ENCODE data around the gene ZMIZ2.

The ZMIZ2 gene

DNA sequence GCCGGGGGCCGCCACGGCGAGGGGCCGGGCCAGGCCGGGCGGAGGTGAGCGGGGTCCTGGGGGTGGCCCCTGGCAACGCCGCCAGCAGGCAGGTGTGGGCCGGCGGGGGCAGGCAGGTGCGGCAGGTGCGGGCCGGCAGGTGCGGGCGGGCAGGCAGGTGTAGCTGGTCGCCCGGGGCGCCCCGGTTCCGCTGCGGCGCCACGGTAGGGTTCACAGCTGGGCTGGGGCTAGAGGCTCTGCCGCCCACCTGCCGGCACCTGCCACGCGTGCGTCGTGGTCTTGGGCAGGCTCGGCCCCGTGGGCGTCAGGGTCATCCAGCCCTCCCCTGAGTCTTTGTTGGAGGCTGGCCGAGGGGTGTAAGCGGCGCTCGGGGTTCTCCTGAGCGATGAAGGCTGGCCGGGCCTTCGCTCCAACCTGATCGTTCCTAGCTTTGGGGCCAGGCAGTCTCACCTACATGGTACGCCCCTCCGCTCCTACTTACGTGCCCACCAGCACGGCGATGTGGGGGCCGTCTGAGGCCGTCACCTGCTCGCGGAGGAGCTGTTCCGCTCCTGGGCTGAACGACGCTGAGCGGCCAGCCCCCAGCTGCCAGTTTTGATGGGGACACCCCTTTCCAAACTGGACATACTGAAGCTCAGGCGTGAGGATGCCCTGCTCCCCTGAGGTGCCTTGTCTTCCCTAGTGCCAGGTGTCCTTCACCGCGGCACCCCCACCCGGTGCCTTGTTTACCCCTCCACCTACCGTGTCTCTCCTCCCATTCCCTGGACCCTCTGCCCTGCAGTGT is 493 bp downstream of the ZMIZ2 start:
- H3K9me3 ChIP-seq (ENCODE audit: control insufficient read depth, insufficient read depth, low read length): no peaks in the 10 kb centered on the region
- no peaks in the 10 kb centered on the region for H3K36me3 ChIP-seq (ENCODE audit: control insufficient read depth, insufficient read depth, low read length)
- no peak for DNase-seq (ENCODE audit: low read depth, low spot score)
- WGBS (ENCODE audit: insufficient coverage, insufficient read length): no CpG with 5 or more reads among the region's 60 CpGs
- H3K4me1 ChIP-seq (ENCODE audit: control insufficient read depth, insufficient read depth, low read length): peaks cover 5% of the 10 kb centered on the region; the same call in 1 of the 2 replicates
- no peaks in the 10 kb centered on the region for H3K27me3 ChIP-seq (ENCODE audit: control insufficient read depth, insufficient read depth, low read length)
- H3K27ac ChIP-seq (ENCODE audit: low read length): no peak overlapping the region
- peak overlapping the region; percentile 95 for H3K4me3 ChIP-seq (ENCODE audit: low read length)

DNA sequence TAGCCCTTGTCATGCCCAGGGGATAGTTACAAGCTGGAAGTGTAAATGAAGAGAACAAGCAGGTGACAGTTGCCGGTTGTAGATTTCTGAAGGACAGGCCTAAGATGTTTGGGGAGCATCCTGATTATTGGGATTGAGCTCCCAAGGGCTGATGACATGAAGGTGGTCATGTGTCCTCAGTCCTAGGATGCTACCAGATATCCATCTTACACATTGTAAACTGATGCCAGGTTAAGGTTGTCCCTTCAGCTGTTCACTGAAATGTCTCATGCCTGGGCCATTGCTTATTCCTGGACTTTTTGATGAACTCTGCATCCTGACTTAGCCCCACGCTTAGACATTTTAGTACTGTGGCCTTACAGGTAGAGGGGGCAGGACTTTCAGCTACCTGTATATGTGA is 1.3 kb downstream of the ZMIZ2 start:
- Histone ChIP-seq H3K27ac (ENCODE audit: low read length) (no peak overlapping the region), H3K4me1 (ENCODE audit: control insufficient read depth, insufficient read depth, low read length) (peaks cover 5% of the 10 kb centered on the region; the same call in 1 of the 2 replicates), H3K9me3 (ENCODE audit: control insufficient read depth, insufficient read depth, low read length) (no peaks in the 10 kb centered on the region), H3K36me3 (ENCODE audit: control insufficient read depth, insufficient read depth, low read length) (no peaks in the 10 kb centered on the region), H3K4me3 (ENCODE audit: low read length) (no peak overlapping the region; the same call in 1 of the 2 replicates), H3K27me3 (ENCODE audit: control insufficient read depth, insufficient read depth, low read length) (no peaks in the 10 kb centered on the region)
- DNase-seq (ENCODE audit: low read depth, low spot score): no peak
- whole genome bisulfite sequencing (ENCODE audit: insufficient coverage, insufficient read length): no CpG with 5 or more reads among the region's 2 CpGs

DNA sequence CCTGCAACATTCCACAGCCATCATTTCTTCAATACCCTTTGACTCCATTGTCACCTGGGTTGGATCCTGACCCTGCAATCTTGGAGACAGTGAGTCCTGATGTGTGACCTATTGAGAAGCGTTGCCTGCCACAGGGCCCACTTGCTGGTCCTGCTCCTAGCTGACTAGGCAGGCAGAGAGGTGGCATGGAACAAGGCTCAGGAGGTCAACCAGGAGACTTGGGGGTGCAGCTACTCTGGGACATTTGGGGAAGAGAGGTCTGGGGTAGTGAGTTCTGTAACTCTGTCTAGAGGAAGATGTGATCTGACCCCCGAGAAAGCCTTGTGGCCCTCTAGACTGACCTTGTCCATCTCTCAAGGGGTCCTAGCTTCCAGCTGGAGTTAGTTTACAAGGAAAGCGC is 1.8 kb downstream of the ZMIZ2 start:
- Histone ChIP-seq H3K36me3 (ENCODE audit: control insufficient read depth, insufficient read depth, low read length) (no peaks in the 10 kb centered on the region), H3K4me1 (ENCODE audit: control insufficient read depth, insufficient read depth, low read length) (peaks cover 5% of the 10 kb centered on the region; the same call in 1 of the 2 replicates), H3K27ac (ENCODE audit: low read length) (no peak overlapping the region), H3K27me3 (ENCODE audit: control insufficient read depth, insufficient read depth, low read length) (no peaks in the 10 kb centered on the region), H3K4me3 (ENCODE audit: low read length) (no peak overlapping the region), H3K9me3 (ENCODE audit: control insufficient read depth, insufficient read depth, low read length) (no peaks in the 10 kb centered on the region)
- no CpG with 5 or more reads among the region's 3 CpGs for WGBS (ENCODE audit: insufficient coverage, insufficient read length)
- DNase-seq (ENCODE audit: low read depth, low spot score): no peak

DNA sequence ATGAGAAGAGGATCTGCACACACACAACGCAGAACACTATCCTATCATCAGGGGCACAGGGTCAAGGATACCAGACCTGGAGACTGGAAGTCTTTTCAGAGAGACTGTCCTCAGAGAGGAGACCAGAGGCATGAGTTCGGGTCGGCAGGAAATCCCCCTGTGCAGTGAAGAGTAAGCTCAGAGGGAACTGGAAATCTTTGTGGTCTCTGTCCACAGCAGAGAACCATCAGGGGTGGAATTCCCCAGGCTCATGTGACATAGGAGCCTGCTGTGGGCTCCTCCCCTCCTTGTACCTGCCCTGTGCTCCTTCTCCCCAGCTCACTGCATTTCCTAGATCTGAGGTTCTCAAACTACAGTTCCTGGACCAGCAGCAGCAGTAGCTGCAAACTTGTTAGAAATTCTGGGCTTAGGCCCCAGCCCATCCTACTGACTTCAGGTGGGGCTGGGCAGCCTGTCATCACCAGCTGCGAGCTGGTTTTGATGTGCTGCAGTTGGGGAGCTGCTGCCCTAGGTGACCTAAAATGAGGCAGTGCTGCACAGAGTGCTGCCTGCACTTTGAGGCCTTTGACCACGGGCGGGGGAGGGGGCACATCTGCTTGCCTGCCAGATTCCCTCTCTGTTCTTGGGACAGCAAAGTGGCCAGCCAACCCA is 2.4 kb downstream of the ZMIZ2 start:
- H3K27ac ChIP-seq (ENCODE audit: low read length): no peak overlapping the region
- H3K36me3 ChIP-seq (ENCODE audit: control insufficient read depth, insufficient read depth, low read length): no peaks in the 10 kb centered on the region
- no peak overlapping the region for H3K4me3 ChIP-seq (ENCODE audit: low read length)
- DNase-seq (ENCODE audit: low read depth, low spot score): no peak
- H3K27me3 ChIP-seq (ENCODE audit: control insufficient read depth, insufficient read depth, low read length): no peaks in the 10 kb centered on the region
- no CpG with 5 or more reads among the region's 6 CpGs for WGBS (ENCODE audit: insufficient coverage, insufficient read length)
- H3K4me1 ChIP-seq (ENCODE audit: control insufficient read depth, insufficient read depth, low read length): peaks cover 5% of the 10 kb centered on the region; the same call in 1 of the 2 replicates
- no peaks in the 10 kb centered on the region for H3K9me3 ChIP-seq (ENCODE audit: control insufficient read depth, insufficient read depth, low read length)

DNA sequence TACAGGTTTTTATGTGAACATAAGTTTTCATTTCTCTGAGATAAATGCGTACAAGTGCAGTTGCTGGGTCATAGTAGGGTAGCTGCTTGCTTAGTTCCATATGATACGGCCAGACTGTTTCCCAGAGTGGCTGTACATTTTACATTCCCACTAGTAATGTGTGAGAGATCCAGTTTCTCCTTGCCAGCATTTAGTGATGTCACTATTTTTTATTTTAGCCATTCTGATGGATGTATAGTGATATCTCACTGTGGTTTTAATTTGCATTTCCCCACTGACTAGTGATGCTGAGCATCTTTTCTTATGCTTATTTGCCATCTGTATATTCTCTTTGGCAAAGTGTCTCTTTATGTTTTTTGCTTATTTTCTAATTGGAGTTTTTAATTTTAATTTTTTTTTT is 4.2 kb downstream of the ZMIZ2 start:
- Histone ChIP-seq H3K27ac (ENCODE audit: low read length) (no peak overlapping the region), H3K4me3 (ENCODE audit: low read length) (no peak overlapping the region)

DNA sequence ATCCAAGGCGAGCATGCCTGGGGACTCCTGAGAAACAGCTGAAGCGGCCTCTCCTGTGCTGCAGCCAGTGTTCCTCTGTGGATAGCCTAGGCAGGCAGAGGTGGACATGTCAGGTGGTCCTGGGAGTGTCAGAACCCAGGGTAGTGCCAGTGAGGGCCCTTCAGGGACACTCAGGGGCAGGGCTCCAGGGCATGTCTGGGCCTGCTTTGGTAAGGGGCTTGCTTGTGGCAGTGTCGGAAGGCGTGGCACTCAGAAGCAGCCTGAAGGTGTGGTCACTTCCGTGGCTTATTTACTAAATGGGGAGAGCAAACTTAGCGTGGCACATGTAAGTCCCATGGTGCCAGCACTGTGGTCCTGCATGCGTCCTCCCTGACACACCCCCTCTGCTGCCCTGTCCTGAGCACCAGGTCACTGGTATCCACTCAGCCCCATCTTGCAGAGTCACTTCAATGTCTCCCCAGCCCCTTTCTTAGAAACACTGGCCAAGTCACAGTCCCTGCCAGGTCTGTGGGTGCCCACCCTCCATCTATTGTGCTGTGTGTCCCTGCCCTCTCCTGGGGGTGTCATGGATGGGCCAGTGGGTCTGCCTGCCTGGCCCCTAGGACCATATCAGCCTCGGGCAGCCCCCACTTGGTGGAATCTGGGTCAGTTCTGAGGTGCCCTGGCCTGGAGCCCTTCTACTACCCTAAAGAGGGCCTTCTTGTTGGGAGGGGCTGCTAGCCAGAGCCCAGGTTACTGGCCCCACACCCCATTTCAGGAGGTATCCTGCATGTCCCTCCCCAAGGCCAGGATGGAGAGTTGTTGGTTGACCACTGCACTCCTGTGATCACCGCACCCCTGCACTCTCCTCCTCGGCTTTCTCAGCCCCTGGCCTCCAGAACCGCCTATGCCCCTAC is 6.4 kb downstream of the ZMIZ2 start:
- Histone ChIP-seq H3K27me3 (ENCODE audit: control insufficient read depth, insufficient read depth, low read length) (no peaks in the 10 kb centered on the region), H3K9me3 (ENCODE audit: control insufficient read depth, insufficient read depth, low read length) (no peaks in the 10 kb centered on the region), H3K36me3 (ENCODE audit: control insufficient read depth, insufficient read depth, low read length) (peaks cover 9% of the 10 kb centered on the region), H3K4me3 (ENCODE audit: low read length) (no peak overlapping the region), H3K4me1 (ENCODE audit: control insufficient read depth, insufficient read depth, low read length) (peaks cover 2% of the 10 kb centered on the region), H3K27ac (ENCODE audit: low read length) (no peak overlapping the region)
- no CpG with 5 or more reads among the region's 11 CpGs for WGBS (ENCODE audit: insufficient coverage, insufficient read length)
- no peak for DNase-seq (ENCODE audit: low read depth, low spot score)

More for the DNA sequence above, 4.2 kb downstream of the ZMIZ2 start:
- Histone ChIP-seq H3K36me3 (ENCODE audit: control insufficient read depth, insufficient read depth, low read length) (peaks cover 5% of the 10 kb centered on the region), H3K27me3 (ENCODE audit: control insufficient read depth, insufficient read depth, low read length) (no peaks in the 10 kb centered on the region), H3K9me3 (ENCODE audit: control insufficient read depth, insufficient read depth, low read length) (no peaks in the 10 kb centered on the region), H3K4me1 (ENCODE audit: control insufficient read depth, insufficient read depth, low read length) (peaks cover 5% of the 10 kb centered on the region)
- DNase-seq (ENCODE audit: low read depth, low spot score): no peak
- WGBS (ENCODE audit: insufficient coverage, insufficient read length): no CpG with 5 or more reads among the region's 2 CpGs

DNA sequence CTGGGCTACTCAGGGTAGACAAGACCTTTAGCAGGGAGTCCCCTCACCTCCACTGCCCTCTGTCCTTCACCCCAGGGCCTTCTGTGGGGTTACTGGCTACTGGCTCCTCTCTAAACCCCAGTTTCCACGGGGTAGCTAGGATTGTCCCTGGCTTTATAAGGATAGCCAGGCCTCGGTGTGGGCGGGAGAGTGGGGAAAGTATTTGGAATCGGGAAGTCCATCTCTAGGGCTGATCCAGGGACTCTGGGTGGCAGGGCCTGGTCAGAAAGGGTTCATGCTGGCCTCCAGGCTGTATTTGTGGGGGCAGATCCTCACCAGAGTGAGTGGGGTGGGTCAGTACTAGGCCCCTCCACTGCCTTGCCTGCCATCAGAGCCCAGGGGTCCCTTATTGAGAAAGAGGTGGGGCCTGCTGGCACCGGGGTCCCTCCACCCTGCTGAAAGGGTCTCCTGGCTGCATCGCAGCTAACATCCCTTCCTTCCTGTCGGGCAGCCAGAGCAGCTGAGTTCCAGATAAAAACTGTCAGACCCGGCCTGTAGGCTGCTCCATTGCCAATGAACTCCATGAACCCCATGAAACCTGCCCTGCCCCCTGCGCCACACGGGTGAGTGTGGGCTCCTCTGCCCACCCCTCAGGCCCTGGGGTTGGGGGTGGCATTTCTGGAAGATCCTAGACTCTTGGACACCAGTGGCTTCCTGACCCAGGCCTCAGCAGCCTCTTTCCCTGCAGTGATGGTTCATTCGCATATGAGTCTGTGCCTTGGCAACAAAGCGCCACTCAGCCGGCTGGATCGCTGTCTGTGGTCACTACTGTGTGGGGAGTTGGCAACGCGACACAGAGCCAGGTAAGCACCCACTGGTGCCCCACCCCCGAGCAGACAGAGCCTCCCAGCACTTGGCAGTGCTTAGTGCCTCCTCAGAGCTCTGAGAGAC is 7.3 kb downstream of the ZMIZ2 start:
- Histone ChIP-seq H3K9me3 (ENCODE audit: control insufficient read depth, insufficient read depth, low read length) (no peaks in the 10 kb centered on the region), H3K4me1 (ENCODE audit: control insufficient read depth, insufficient read depth, low read length) (peaks cover 2% of the 10 kb centered on the region), H3K4me3 (ENCODE audit: low read length) (no peak overlapping the region), H3K27me3 (ENCODE audit: control insufficient read depth, insufficient read depth, low read length) (no peaks in the 10 kb centered on the region), H3K36me3 (ENCODE audit: control insufficient read depth, insufficient read depth, low read length) (peaks cover 13% of the 10 kb centered on the region), H3K27ac (ENCODE audit: low read length) (no peak overlapping the region)
- no CpG with 5 or more reads among the region's 17 CpGs for WGBS (ENCODE audit: insufficient coverage, insufficient read length)
- DNase-seq (ENCODE audit: low read depth, low spot score): no peak

DNA sequence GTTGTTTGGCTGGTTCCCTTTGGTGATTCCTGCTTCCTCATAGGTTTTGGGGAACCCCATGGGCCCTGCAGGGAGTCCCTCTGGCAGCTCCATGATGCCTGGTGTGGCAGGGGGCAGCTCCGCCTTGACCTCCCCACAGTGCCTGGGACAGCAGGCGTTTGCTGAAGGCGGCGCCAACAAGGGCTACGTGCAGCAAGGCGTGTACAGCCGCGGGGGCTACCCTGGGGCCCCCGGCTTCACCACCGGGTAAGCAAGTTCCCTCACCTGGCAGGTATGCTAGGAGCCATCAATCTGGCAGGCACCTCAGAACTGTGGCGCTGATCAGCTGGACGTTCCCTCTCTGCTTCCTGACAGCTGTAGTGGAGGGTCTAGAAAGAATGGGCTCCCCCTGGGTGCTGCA is 8.3 kb downstream of the ZMIZ2 start:
- WGBS (ENCODE audit: insufficient coverage, insufficient read length): no CpG with 5 or more reads among the region's 12 CpGs
- H3K4me1 ChIP-seq (ENCODE audit: control insufficient read depth, insufficient read depth, low read length): no peaks in the 10 kb centered on the region; the same call in 1 of the 2 replicates
- no peaks in the 10 kb centered on the region for H3K9me3 ChIP-seq (ENCODE audit: control insufficient read depth, insufficient read depth, low read length)
- H3K27ac ChIP-seq (ENCODE audit: low read length): no peak overlapping the region
- H3K4me3 ChIP-seq (ENCODE audit: low read length): no peak overlapping the region
- H3K27me3 ChIP-seq (ENCODE audit: control insufficient read depth, insufficient read depth, low read length): no peaks in the 10 kb centered on the region
- H3K36me3 ChIP-seq (ENCODE audit: control insufficient read depth, insufficient read depth, low read length): peaks cover 23% of the 10 kb centered on the region
- DNase-seq (ENCODE audit: low read depth, low spot score): no peak

DNA sequence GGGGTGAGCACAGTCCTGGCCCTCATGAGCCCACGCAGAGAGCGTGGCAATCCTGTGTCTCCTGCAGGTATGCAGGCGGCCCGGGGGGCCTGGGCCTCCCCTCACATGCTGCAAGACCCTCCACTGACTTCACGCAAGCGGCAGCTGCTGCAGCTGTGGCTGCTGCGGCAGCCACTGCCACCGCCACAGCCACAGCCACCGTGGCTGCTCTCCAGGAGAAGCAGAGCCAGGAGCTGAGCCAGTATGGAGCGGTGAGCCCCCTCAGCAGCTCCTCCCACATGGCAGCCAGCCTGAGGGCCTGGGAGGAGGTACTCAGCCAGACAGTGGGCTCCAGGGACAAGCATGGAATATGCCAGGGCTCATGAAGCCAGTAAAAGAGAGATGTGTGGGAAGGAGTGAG is 8.7 kb downstream of the ZMIZ2 start:
- H3K4me1 ChIP-seq (ENCODE audit: control insufficient read depth, insufficient read depth, low read length): no peaks in the 10 kb centered on the region; the same call in 1 of the 2 replicates
- H3K27me3 ChIP-seq (ENCODE audit: control insufficient read depth, insufficient read depth, low read length): no peaks in the 10 kb centered on the region
- H3K9me3 ChIP-seq (ENCODE audit: control insufficient read depth, insufficient read depth, low read length): no peaks in the 10 kb centered on the region
- no peak for DNase-seq (ENCODE audit: low read depth, low spot score)
- WGBS (ENCODE audit: insufficient coverage, insufficient read length): no CpG with 5 or more reads among the region's 10 CpGs
- H3K27ac ChIP-seq (ENCODE audit: low read length): no peak overlapping the region
- H3K4me3 ChIP-seq (ENCODE audit: low read length): no peak overlapping the region
- peaks cover 24% of the 10 kb centered on the region for H3K36me3 ChIP-seq (ENCODE audit: control insufficient read depth, insufficient read depth, low read length)

All from iPS DF 6.9 (cell line).